Measurements from ENCODE around the gene SLC28A3. TPM values are rescaled to one million over a fixed set of nuclear protein-coding genes. Genes with fewer than 3 reads are reported as not detected.
A peak's percentile ranks its signal among the peaks of the same experiment; 100 is the strongest.

SLC28A3 gene
- total RNA-seq, 1 experiment from 2014 or later = not detected

GRCh38 chr9:84324811-84325210 is 15.7 kb downstream of the SLC28A3 start:
- Histone ChIP-seq H2AFZ (ENCODE audit: low read length) (no peak overlapping the region), H3K27ac (ENCODE audit: low read length) (no peak overlapping the region), H3K4me3 (ENCODE audit: low read length) (no peak overlapping the region), H3K9me3 (ENCODE audit: low read length) (no peaks in the 10 kb centered on the region), H3K4me2 (ENCODE audit: low read length) (no peak overlapping the region; the same call in 1 of the 2 replicates), H3K9me2 (replicated peaks; ENCODE audit: low read length) (no peaks in the 10 kb centered on the region), H3K79me2 (ENCODE audit: low read length) (no peaks in the 10 kb centered on the region), H3K9ac (ENCODE audit: low read length) (no peak overlapping the region), H4K20me1 (ENCODE audit: low read length) (no peaks in the 10 kb centered on the region), H3K36me3 (ENCODE audit: low read depth, low read length) (no peaks in the 10 kb centered on the region; the same call in 1 of the 2 replicates), H3F3A (ENCODE audit: low read length, unreplicated experiment) (peaks cover 5% of the 10 kb centered on the region), H3K4me1 (ENCODE audit: insufficient read depth, low read length) (peaks cover 38% of the 10 kb centered on the region), H3K27me3 (ENCODE audit: low read length) (no peaks in the 10 kb centered on the region)
- no TSS peak for BruUV-seq (replicated peaks)
- no peak for DNase-seq
- ATAC-seq = no peak
- intact Hi-C loops (cut with micrococcal nuclease) = no loop called here
- CTCF ChIA-PET = no interaction called here
- POLR2A ChIA-PET (ENCODE audit: unreplicated experiment) = no interaction called here
- TF ChIP-seq EZH2 (IDR thresholded peaks at IDR 0.05; ENCODE audit: low read length, unreplicated experiment) = no peak
- TF ChIP-seq, protein P1, sequence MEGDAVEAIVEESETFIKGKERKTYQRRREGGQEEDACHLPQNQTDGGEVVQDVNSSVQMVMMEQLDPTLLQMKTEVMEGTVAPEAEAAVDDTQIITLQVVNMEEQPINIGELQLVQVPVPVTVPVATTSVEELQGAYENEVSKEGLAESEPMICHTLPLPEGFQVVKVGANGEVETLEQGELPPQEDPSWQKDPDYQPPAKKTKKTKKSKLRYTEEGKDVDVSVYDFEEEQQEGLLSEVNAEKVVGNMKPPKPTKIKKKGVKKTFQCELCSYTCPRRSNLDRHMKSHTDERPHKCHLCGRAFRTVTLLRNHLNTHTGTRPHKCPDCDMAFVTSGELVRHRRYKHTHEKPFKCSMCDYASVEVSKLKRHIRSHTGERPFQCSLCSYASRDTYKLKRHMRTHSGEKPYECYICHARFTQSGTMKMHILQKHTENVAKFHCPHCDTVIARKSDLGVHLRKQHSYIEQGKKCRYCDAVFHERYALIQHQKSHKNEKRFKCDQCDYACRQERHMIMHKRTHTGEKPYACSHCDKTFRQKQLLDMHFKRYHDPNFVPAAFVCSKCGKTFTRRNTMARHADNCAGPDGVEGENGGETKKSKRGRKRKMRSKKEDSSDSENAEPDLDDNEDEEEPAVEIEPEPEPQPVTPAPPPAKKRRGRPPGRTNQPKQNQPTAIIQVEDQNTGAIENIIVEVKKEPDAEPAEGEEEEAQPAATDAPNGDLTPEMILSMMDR (conservative IDR thresholded peaks at IDR 0.05; ENCODE audit: low read depth, low read length) = no peak
- no peak for TF ChIP-seq EZH2phosphoT487 (IDR thresholded peaks at IDR 0.05; ENCODE audit: borderline replicate concordance, low read length)

- ChIA-PET POLR2A (ENCODE audit: unreplicated experiment) (no interaction called here), CTCF (no interaction called here)
- H3K9ac ChIP-seq (ENCODE audit: low read length) = no peak overlapping the region
- peak overlapping the region; percentile 41; the same call in 1 of the 2 replicates for H3K27ac ChIP-seq (ENCODE audit: low read length)
- H3K9me3 ChIP-seq (ENCODE audit: low read length) = no peaks in the 10 kb centered on the region
- no peaks in the 10 kb centered on the region for H4K20me1 ChIP-seq (ENCODE audit: low read length)
- intact Hi-C loops (cut with micrococcal nuclease) = no loop called here
- no peaks in the 10 kb centered on the region; the same call in 1 of the 2 replicates for H3K36me3 ChIP-seq (ENCODE audit: low read depth, low read length)
- no peak overlapping the region for H3K4me2 ChIP-seq (ENCODE audit: low read length)
- BruUV-seq (replicated peaks) = no TSS peak
- ATAC-seq = no peak
- no peaks in the 10 kb centered on the region for H3K79me2 ChIP-seq (ENCODE audit: low read length)
- H3K27me3 ChIP-seq (ENCODE audit: low read length) = no peaks in the 10 kb centered on the region
- no peak for DNase-seq
- H3F3A ChIP-seq (ENCODE audit: low read length, unreplicated experiment) = peaks cover 5% of the 10 kb centered on the region
- peaks cover 38% of the 10 kb centered on the region for H3K4me1 ChIP-seq (ENCODE audit: insufficient read depth, low read length)
- TF ChIP-seq EZH2 (IDR thresholded peaks at IDR 0.05; ENCODE audit: low read length, unreplicated experiment) (no peak), EZH2phosphoT487 (IDR thresholded peaks at IDR 0.05; ENCODE audit: borderline replicate concordance, low read length) (no peak)
- TF ChIP-seq, protein P1 (conservative IDR thresholded peaks at IDR 0.05; ENCODE audit: low read depth, low read length) = no peak
- H3K9me2 ChIP-seq (replicated peaks; ENCODE audit: low read length) = no peaks in the 10 kb centered on the region
- peak overlapping the region; percentile 14; the same call in 1 of the 2 replicates for H2AFZ ChIP-seq (ENCODE audit: low read length)
- H3K4me3 ChIP-seq (ENCODE audit: low read length) = no peak overlapping the region
These were observed 16.7 kb downstream of the SLC28A3 start for GRCh38 chr9:84323858-84324257.

DNA sequence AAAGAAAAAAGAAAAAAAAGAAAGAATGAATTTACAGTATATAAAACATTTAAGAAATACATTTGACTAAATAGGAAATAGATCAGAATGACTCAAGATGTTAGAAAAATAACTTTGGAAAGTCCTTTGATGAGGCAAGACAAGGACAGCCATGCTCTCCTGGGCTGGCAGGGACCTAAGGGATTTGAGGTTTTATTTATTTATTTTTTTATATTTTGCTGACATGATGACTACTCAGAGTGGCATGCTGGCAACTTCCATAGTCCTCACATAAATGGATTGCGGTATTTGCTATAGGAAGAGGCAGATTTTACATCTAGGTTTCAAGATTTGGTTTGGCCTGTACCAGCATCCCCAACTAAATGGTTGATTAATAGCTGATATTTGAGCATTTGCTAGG is 17.7 kb downstream of the SLC28A3 start:
- intact Hi-C loops (cut with micrococcal nuclease) = no loop called here
- no peak for TF ChIP-seq EZH2phosphoT487 (IDR thresholded peaks at IDR 0.05; ENCODE audit: borderline replicate concordance, low read length)
- TF ChIP-seq, protein P1 (conservative IDR thresholded peaks at IDR 0.05; ENCODE audit: low read depth, low read length) = no peak
- ATAC-seq (peak; percentile 59), DNase-seq (peak; percentile 77)
- Histone ChIP-seq H3K27ac (ENCODE audit: low read length) (peak overlapping the region; percentile 41), H3K9me3 (ENCODE audit: low read length) (no peaks in the 10 kb centered on the region), H3K79me2 (ENCODE audit: low read length) (no peaks in the 10 kb centered on the region), H3K9ac (ENCODE audit: low read length) (no peak overlapping the region), H3K4me1 (ENCODE audit: insufficient read depth, low read length) (peaks cover 38% of the 10 kb centered on the region), H2AFZ (ENCODE audit: low read length) (no peak overlapping the region), H3F3A (ENCODE audit: low read length, unreplicated experiment) (peaks cover 5% of the 10 kb centered on the region), H4K20me1 (ENCODE audit: low read length) (no peaks in the 10 kb centered on the region), H3K4me3 (ENCODE audit: low read length) (no peak overlapping the region), H3K27me3 (ENCODE audit: low read length) (no peaks in the 10 kb centered on the region), H3K9me2 (replicated peaks; ENCODE audit: low read length) (no peaks in the 10 kb centered on the region), H3K4me2 (ENCODE audit: low read length) (0 out of 2 replicates have a peak overlapping the region, but pooled peaks have one; percentile 28), H3K36me3 (ENCODE audit: low read depth, low read length) (no peaks in the 10 kb centered on the region)
- ChIA-PET CTCF (no interaction called here), POLR2A (ENCODE audit: unreplicated experiment) (no interaction called here)
- no TSS peak for BruUV-seq (replicated peaks)
